NCI-H2171 treated with DMSO at 0.1 percent for 48 hours (cell line): ENCODE measurements around the gene EIF4H.
A peak's percentile ranks its signal among the peaks of the same experiment; 100 is the strongest.
"Not testable (repeated sequence)": the region's sequence is repeated elsewhere in the genome, so short reads cannot be mapped to it uniquely, and the experiment has no call there.

Experiments used
- DNase-seq: peaks from one replicate; lab custom pipeline; 2025; lab: John Stamatoyannopoulos, UW

EIF4H gene

DNA sequence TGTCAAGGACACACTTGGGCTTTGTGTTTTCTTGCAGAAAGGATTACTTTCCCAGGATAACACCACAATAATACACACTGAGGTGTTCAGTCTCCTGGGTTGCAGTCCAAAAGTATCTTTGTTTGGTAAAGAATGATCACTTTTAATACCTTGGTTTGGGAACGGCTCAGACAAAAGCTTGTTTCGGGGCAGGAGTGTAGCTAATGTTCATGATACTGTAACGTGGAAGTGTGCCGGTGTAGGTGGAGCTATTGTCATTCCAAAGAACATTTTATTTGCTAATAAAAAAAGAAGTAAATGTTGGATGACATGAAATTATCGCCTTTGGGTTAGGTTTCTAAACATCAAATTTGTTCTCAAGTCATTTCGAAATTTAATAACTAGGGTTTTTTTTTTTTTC, 1.2 kb downstream of the EIF4H start:
- no peak for DNase-seq

DNA sequence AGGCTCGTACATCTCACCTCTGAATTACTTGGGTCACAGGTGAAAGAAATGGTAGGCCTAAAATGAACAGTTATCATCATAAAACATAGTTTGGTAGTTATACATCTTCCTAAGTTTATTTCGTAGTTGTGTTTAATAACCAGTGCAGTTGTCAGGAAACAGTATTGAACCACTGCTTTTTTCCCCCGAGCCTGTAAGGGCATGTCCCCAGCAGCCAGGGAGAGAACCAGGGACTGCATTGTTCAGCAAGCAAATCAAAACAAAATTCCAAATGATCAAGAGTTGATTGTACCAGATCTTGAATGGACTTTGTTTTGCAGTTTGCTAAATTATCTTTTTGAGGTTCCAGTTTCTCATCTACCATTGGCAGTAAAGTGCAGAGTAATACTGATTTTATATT, 2.4 kb downstream of the EIF4H start:
- no peak for DNase-seq

DNA sequence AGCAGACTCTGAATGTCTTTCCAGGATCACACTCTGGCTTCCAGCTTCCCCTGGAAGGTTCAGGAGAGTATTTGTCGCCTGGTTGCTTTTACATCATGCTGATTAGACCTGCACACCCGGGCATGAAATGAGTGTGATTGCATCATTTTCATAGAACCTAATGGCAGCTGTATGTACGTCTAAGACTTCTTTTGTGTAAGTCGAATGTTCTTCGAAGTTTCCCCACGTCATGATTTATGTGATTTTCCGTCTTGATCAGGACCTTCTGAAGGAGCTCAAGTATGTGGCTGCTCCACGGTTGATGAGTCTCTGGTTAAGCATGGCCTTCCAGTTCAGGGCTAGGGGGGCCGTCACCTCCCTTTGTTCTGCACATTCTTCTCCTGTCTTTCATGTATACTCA, 4.5 kb downstream of the EIF4H start:
- no peak for DNase-seq

DNA sequence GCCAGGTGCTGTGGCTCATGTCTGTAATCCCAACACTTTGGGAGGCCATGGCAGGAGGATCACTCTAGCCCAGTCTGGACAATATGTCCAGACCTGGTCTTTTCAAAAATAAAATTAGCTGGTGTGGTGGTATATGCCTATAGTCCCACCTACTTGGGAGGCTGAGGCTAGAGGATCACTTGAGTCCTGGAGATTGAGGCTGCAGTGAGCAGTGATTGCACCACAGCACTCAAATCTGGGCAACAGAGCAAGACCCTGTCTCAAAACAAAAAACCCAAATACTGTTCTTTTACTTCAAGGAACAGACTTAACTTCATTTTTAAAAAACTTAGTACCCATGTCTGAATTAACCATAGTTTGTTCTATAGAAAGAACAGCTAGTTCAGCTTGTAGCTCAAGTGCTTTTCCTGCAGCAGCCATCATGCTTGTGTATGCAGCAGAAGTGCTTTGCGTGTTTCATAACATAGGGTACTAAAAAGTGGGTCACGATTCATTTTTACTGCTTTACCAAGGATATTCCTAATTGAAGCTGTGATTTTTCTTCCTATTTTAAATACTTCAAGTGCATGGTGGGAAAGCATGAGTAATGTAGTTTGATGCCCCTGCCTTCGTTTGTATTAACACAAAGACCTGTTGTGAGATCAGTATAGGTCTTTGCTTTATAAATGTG, 5.9 kb downstream of the EIF4H start:
- no peak for DNase-seq

DNA sequence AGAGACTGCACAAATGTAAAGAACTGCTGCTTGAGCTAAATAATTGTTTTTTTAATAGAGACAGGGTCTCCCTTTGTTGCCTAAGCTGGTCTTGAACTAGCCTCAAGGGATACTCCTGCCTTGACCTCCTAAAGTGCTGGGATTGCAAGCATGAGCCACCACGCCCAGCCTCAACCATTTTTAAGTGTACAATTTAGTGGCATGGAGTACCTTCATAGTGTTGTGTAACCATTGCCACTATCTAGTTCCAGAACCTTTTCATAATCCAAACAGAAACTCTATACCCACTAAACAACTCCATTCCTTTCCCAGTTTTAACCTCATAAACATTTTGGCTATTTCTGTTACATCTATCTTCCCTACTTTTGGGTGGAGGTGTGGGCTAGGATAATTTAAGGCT, 6.7 kb downstream of the EIF4H start:
- DNase-seq: no peak

DNA sequence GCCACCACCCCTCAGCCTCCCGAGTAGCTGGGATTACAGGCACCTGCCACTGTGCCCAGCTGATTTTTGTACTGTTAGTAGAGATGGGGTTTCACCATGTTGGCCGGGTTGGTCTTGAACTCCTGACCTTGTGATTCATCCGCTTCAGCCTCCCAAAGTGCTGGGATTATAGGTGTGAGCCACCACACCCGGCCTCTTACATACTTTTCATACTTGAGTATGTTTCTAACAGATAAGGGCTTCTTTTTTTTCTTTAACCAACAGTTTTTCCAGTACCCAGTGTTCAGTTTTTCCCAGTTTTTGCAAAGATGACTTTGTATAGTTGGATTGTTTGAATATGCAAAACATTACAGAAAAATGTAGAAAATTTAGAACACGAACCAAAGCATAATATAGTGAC, 7.7 kb downstream of the EIF4H start:
- no peak for DNase-seq

DNA sequence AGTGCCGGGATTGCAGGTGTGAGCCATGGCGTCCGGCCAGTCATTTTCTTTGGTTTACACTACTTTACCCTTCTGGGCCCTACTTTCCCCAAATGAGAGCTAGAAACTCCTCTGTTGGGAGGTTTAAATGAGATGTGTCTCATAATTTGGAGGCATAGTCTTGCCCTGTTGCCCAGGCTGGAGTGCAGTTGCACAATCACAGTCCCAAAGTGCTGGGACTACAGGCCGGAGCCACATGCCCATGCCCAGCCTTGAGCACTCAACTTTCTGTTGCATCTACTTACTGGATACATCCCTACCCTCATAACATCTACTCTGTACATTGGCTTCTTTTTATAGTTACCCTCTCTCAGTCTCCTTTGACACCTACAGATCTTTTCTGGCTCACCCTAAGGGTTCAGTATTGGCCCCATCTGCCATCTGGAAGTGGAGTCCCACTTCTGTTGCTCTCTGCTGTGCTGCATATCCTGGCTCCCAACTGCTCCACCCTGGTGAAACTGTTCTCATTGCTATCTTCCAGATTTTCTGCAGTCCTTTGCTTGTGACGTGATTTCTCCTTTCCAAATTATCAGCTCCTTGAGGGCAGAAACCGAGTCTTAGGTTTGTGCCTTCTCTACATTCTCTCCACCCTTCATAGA, 8.4 kb downstream of the EIF4H start:
- DNase-seq: peak; percentile 39

DNA sequence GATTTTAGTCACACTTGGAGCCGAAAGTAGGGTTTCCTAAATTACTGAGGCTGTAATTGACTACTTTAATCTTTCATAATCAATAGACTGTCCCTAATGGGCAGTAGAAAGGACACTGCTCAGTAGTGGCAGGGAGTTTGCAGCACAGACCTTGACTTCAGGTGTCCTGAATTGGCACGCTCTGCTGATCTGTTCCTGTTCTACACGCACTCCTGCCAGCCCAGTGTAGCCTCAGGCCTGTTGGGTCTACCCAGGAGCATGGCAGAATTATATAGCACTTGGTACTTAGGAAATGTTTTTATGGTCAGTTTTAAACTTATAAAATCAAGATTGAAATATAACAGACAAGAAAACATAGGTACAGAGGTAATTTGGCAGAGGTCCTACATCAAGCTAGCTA, 9.0 kb downstream of the EIF4H start:
- DNase-seq: no peak

DNA sequence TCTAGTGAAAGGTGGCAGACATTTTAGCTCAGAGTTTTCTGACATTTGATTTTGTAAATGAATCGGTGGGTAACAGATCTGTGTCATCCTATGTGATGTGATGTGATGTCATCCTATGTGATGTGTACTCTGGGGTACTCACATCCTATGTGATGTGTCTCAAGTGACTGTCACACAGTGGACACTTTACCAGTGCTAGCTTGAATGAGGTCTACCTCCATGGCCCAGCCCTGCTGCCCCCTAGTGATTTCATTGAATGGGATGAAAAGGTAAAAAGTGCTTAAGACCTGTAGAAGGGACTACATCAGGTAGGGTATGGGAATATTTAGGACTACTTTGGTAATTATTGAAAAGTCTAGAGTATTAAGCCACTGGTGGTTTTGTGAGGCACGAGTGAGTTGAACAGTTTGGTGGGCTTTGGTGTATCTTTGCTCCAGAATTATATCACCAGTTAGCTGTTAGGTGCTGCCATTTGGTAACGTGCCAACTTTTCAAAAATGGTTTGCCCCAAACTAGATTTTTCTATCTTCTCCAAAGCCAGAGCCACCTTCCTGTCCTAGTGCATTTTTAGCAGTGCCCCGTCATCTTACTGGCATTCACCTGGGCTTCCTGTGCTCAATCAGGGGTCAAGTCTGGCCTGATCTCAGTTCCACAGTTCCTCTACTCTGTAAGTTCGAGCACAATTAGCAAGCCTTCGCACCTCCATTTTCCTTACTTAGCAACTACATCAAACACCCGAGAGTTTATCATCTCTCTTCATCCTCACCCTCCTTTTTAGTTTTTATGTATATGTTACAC, 9.7 kb downstream of the EIF4H start:
- DNase-seq: no peak

DNA sequence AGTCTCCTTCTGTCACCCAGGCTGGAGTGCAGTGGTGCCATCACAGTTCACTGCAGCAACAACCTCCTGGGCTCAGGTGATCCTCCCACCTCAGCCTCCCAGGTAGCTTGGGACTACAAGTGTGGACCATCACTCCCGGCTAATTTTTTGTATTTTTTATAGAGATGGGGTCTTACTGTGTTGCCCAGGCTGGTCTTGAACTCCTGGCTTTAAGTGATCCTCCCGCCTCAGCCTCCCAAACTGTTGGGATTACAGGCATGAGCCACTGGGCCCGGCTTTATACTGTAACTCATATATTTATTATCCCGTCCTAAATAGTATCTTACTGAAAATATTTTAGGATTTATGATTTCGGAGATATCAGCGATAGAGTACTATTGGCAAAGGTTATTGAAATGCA, 10.9 kb downstream of the EIF4H start:
- DNase-seq: no peak

DNA sequence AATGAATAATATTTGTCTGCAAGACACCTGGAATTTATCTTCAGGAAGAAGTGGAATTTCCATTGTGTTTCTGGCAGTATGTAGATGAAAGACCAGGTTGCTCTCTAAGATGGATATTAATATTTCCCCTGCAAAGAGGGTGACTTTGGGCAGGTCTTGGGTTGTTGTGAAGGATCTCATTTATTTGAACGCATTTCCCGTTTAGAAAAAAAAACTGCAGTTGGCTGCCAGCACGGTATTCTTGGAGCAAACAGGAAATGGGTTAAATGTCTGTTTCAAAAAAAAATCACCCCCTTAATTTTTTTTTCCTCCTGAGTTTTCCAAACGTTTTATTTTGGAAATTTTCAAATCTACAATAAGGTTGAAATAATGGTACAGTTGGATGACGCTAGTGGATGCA, 11.5 kb downstream of the EIF4H start:
- no peak for DNase-seq

DNA sequence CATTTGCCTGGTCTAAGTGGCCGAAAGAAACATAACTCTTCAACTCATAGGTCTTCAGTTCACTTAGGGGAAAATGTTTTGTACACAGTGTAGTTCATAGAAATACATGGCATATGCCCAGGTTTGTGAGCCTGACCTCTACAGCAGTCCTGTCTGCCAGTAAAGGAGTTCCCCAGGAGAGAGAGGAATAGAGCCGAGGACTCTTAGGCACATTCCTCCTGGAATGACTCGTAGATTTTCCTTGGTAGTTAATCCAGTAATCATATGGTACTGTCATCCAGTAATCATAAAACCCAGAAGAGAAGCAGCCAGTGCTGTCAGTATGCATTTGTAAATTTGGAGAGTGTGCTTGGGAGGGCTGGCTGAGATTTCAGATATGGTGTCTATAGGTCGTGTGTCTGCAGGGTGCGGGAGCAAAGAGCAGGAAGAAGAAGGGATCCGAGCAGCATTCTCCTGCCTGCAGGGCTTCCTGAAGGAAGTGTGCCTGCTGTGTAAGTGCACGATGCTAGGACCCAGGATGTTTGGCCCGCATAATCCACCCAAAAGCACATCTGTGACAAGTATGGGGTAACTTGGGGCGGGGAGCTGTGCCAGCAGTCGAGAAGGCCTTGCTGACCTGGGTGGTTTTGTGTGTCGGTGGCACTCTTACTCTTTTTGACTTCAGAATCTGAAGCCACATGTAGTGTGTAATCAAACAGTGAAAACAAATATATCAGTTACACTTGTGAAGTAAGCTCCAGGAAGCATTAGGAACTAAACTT, 13.9 kb downstream of the EIF4H start:
- no peak for DNase-seq

DNA sequence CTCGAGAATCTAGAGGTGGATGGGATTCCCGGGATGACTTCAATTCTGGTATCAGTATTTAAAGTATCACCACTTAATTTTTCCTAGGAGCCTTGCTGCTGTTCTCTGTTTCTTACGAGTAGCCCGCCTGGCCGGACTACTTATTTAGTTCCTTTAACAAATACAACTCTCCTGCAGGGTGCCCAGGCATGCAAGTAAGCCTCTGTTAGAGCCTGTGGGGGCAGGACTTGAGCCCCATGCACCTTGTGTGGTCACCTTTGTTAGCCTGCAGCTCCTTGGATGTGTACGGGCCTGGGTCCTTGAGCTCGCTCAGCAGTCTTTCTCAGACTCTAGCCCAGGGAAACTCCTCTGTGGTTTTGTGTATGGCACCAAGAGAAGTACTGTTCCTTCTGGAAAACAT, 16.1 kb downstream of the EIF4H start:
- DNase-seq: no peak

DNA sequence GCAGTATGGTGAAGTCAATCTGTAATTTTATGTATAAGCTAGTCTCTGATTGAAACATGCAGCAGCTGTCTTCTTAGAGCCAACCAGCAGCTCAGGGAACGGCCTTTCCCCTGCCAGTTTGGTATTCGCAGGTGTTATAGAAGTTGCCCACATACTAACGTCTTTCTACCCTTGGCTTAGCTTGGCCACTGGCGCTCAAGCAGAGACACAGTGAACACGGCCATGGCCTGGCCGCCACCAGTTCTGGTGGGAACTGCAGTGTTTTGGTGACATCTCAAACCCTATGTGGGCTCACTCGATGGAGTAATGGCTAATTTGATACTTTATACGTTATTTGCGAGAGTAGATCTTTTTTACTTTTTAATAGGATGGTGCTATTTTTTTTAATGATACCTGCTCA, 17.1 kb downstream of the EIF4H start:
- DNase-seq: no peak

DNA sequence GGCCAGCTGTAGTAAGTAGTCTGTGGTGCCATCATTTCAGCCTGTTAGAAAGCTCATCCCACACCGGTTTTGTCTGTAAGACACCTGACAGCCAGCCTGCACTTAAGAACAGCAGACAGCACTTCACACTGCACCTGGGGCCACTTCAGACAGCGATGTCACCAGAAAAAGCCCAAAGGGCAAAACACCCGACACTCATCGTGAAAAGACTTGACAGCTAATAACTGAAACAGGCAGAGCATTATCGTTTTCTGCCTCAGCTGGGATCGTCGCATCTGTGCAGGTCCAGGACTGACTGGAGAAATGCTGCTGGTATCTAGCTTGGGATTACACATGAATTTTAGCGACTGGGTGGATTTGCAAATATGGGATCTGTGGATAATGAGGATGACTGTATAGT, 18.9 kb downstream of the EIF4H start:
- DNase-seq: no peak

DNA sequence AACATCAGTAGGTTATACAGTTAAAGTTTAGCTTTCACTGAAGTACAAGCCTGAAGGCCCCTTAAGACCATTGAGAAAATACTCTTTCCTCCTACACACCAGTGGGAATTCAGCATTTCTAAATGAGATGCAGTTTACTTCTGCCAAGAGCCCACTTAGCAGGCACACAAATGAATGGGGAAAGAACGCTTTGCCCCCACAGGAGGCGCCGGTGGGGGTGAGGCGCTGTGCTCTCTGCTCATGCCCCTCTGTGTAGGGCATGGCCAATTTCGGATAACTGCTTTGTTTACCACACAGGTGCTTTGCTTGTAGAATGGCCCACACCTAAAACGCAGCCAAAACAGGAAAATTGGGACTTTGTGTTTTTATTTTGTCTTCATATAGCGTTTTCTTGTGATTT, 19.8 kb downstream of the EIF4H start:
- DNase-seq: no peak

DNA sequence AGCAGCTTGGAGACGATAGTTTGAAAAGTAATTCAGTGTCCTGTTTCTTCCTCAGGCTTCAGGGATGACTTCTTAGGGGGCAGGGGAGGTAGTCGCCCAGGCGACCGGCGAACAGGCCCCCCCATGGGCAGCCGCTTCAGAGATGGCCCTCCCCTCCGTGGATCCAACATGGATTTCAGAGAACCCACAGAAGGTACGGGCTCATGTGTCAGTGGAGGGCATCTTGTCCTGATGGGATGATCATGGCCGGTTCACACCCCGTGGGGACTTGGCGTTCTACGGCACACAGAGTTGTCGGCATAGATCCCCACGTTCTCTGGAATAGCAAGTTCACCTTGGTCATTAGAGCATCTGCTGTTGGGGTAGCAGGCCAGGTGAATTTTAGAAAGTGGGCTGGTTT, 20.5 kb downstream of the EIF4H start:
- DNase-seq: no peak

DNA sequence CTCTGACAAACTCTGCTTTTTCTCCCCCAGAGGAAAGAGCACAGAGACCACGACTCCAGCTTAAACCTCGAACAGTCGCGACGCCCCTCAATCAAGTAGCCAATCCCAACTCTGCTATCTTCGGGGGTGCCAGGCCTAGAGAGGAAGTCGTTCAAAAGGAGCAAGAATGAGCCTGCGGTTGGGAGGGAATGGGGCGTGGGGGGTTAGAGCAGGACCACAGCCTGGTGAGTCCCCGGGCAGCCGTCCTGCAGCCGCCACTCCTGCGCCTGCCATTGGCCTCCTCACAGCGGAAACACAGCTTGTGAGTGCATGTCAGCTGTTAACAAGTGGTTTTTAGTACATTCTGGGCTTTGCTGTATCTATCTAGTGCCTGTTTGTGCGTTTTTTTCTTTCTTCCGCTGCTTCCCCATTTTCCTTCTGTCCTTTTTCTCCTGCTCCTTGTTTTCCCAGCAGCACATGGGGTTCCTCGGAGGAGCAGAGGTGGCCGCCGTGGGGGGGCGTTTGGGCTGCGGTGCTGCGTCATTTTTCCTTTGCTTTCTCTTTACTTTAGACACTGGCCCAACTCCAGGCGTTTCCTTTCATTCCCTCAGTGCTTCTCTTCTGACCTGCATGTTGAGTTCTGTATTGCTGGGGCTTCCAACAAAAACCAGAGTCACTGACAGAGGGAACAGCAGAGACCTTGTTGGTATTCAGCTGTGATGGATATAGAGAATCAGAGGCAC, 21.1 kb downstream of the EIF4H start:
- DNase-seq: not testable (repeated sequence)

DNA sequence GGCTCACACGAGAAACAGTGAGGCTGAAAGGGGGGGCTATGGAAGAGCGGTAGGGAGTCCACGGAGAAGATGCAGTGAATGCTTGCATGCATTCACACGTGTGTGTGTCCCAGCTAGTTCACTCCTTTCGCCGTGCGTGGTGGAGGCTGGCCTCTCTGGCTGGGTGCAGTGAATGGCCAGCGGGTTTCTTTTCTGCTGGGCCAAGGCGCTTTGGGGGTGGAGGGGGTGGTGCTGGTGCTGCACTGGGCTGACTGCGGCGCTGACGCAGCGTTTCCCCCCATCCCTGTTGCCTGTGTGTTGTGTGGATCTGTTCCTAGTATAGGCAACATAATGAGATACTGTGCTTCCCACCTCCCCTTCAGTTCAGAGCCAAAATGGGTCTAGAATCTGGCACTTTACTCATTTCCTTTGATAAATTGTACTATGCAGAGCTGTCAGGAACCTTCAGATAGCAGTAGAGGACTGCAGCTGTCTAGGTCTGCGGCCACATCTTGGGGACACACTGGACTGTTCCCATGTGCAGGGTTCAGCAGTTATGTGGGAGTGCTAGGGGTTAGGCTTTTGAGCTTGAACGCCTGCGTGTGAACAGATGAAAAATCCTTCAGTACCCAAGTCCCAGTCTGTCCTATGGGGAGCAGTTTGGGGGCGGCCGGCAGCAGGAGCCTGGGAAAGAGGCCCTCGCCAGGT, 22.0 kb downstream of the EIF4H start:
- DNase-seq: not testable (repeated sequence)

DNA sequence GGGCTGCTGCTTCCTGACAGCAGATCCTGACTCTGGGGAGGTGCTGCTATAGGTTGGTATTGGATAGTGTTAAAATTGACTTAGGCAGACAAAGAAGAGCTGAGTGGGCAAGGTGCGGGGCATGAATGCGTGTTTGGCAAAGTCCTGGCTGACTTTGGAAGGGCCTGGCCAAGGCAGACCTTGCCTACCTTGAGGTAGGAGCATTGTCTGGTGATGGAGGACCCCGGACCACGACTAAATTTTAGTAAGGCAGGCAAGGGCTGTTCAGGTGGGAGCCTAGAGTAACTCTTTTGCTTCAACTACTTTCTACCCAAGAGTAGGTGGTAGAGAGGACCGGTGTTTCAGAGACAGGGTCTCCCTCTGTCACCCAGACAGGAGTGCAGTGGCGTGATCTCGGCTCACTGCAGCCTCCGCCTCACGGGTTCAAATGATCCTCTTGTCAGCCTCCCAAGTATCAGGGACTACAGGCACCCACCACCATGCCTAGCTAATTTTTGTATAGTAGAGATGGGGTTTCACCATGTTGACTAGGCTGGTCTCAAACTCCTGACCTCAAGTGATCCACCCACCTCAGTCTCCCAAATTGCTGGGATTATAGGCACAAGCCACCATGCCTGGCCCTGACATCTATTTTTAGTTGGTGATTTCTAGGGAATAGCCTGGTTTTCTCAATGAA, 23.4 kb downstream of the EIF4H start:
- no peak for DNase-seq
